Uterus (tissue), 2 donors: Measurements from ENCODE around the gene METTL5.
A peak's percentile ranks its signal among the peaks of the same experiment; 100 is the strongest.

Experiments used
- CTCF ChIP-seq, 4 experiments: fragments of 200-600 bp in 2 of 4; fragments of 450-650 bp in 2 of 4; sonication (generic) in 2 of 4; IDR thresholded peaks; one replicate each; pipeline ENCODE4 v1.5.1; 2016 to 2019; ENCODE audit warnings: antibody characterized with exemption in 4 of 4, mild to moderate bottlenecking in 2 of 4, moderate library complexity in 1 of 4
- POLR2A ChIP-seq, 2 donors: fragments of 450-650 bp; IDR thresholded peaks; one replicate each; pipeline ENCODE4 v1.6.1; 2016; ENCODE audit warnings: antibody characterized with exemption in 2 of 2, mild to moderate bottlenecking in 1 of 2, moderate library complexity in 1 of 2

- no peak for TF ChIP-seq CTCF (IDR thresholded peaks at IDR 0.05)
- peak; percentile 61 to 81 for TF ChIP-seq POLR2A (IDR thresholded peaks at IDR 0.05)
Observed at GRCh38 chr2:169798718-169799592, 25.8 kb downstream of the METTL5 start, which contains the start of gene SSB.
